Upper lobe of right lung (tissue), 1 donor: ENCODE measurements around the gene MGLL. TPM values are rescaled to one million over a fixed set of nuclear protein-coding genes. Genes with fewer than 3 reads are reported as not detected.
A peak's percentile ranks its signal among the peaks of the same experiment; 100 is the strongest.

Experiments used
- ATAC-seq: fragments of 200-7000 bp; cut with Tn5 transposase; one replicate; pipeline ENCODE4 v1.9.1; 2020; ENCODE audit warnings: mild to moderate bottlenecking, moderate library complexity
- DNase-seq: peaks from one replicate; pipeline ENCODE4 v3.0.0-alpha.2; 2020
- H3K27ac ChIP-seq: fragments of 200-600 bp; one replicate; pipeline ENCODE4 v1.8.0; 2022
- H3K27me3 ChIP-seq: fragments of 200-600 bp; one replicate; pipeline ENCODE4 v1.8.0; 2022; ENCODE audit warnings: mild to moderate bottlenecking
- H3K36me3 ChIP-seq: fragments of 200-600 bp; one replicate; pipeline ENCODE4 v1.8.0; 2022
- H3K4me1 ChIP-seq: fragments of 200-600 bp; one replicate; pipeline ENCODE4 v1.8.0; 2022
- H3K4me3 ChIP-seq: fragments of 200-600 bp; one replicate; pipeline ENCODE4 v1.8.0; 2022; ENCODE audit warnings: mild to moderate bottlenecking
- H3K9me3 ChIP-seq: fragments of 200-600 bp; one replicate; pipeline ENCODE4 v1.8.0; 2022
- intact Hi-C: fragments of 100-400 bp; cut with DNase I; formaldehyde crosslinking; loops from one replicate; pipeline ENCODE4 v1.11.0; 2022
- total RNA-seq: library from RNA; stranded (reverse); fragmentation: NEBNext Ultra II Directional; extraction: Animal tissue kit (Norgen Biotek cat#: 25700); gene quantifications from one replicate; pipeline ENCODE4 v1.2.1, GENCODE V29; 2021
- TF ChIP-seq, protein P1 (sequence below): fragments of 200-600 bp; IDR thresholded peaks from one replicate; pipeline ENCODE4 v1.8.0; 2022; ENCODE audit warnings: antibody characterized with exemption
- donor health status: DM: no; HTN: yes; CAD: no; lungs with severe emphysema.

MGLL gene
- total RNA-seq, 1 donor from 2014 or later, result 194 TPM

DNA sequence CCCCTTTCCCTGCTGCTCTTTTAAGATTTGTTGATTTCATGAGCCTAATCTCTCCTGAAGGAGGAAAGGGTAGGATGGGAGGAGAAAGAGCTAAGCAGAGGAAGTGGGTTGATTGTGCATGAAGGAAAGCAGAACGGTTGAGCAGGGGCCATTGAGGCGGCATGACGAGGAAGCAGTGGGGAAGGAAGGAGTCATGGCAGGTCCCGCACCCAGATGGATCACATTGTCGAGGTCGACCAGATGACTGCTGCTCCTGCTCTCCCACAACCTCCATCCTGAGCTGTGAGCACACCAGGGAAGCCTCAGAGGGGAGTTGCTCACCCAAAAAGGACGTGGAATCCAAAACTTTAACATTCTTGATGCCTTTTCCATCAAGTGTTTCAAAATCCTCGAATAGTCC lies 106.8 kb downstream of the MGLL start:
- DNase-seq, result peak; percentile 35

DNA sequence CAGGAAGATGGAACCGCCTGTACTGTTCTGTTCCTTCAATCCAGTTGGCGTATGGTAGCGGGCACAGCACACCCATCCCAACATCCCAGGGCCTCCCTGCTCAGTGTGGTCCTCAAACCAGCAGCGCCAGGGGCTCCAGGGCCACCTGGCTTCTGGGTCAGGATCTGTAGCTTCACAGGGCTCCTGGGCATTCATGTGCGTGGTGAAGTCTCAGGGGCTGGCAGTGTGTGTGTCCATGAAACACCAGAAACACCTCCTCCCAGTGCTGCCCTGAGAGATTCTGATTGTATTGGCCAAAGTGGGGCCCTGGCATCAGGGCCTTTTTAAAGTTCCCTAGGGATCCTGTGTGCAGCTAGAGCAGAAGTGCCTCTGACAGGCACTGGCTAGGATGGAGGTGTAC lies 107.4 kb downstream of the MGLL start:
- Histone ChIP-seq H3K4me1 (peaks cover 23% of the 10 kb centered on the region), H3K36me3 (peaks cover 14% of the 10 kb centered on the region), H3K9me3 (no peaks in the 10 kb centered on the region), H3K27me3 (no peaks in the 10 kb centered on the region), H3K4me3 (no peak overlapping the region), H3K27ac (peak overlapping the region; percentile 51)
- intact Hi-C loops, result no loop called here
- TF ChIP-seq, protein P1, sequence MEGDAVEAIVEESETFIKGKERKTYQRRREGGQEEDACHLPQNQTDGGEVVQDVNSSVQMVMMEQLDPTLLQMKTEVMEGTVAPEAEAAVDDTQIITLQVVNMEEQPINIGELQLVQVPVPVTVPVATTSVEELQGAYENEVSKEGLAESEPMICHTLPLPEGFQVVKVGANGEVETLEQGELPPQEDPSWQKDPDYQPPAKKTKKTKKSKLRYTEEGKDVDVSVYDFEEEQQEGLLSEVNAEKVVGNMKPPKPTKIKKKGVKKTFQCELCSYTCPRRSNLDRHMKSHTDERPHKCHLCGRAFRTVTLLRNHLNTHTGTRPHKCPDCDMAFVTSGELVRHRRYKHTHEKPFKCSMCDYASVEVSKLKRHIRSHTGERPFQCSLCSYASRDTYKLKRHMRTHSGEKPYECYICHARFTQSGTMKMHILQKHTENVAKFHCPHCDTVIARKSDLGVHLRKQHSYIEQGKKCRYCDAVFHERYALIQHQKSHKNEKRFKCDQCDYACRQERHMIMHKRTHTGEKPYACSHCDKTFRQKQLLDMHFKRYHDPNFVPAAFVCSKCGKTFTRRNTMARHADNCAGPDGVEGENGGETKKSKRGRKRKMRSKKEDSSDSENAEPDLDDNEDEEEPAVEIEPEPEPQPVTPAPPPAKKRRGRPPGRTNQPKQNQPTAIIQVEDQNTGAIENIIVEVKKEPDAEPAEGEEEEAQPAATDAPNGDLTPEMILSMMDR, result no peak
- DNase-seq (peak; percentile 30), ATAC-seq (no peak)

More for the DNA sequence above, 106.8 kb downstream of the MGLL start:
- intact Hi-C loops, result no loop called here
- no peak overlapping the region for H3K4me3 ChIP-seq
- peaks cover 23% of the 10 kb centered on the region for H3K4me1 ChIP-seq
- H3K36me3 ChIP-seq, result peaks cover 15% of the 10 kb centered on the region
- no peaks in the 10 kb centered on the region for H3K27me3 ChIP-seq
- TF ChIP-seq, protein P1, result no peak
- H3K27ac ChIP-seq, result no peak overlapping the region
- ATAC-seq, result no peak
- no peaks in the 10 kb centered on the region for H3K9me3 ChIP-seq

DNA sequence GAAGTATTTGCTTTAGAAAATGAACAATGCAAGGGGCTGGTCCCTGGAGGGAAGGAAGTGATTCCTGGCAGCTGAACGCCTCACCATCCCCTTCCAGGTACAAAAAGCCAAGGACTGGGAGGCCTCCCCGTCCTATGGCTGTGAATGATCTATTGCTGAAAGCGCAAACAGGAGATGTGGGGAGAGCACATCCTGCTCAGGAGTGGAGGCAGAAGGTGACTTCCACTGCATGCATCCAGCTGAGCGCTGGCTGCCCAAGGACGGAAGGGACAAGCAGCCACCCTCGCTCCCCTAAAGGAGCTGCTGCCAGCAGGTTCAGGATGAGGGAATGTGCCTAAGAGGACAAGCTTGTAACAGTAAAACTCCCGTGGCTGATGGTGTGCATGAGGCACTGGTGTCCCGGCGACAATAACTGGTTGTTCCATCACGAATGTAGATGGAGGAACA lies 108.2 kb downstream of the MGLL start:
- TF ChIP-seq, protein P1, result no peak
- Histone ChIP-seq H3K9me3 (no peaks in the 10 kb centered on the region), H3K27ac (peak overlapping the region; percentile 51), H3K27me3 (no peaks in the 10 kb centered on the region), H3K4me3 (no peak overlapping the region), H3K36me3 (peaks cover 14% of the 10 kb centered on the region), H3K4me1 (peaks cover 23% of the 10 kb centered on the region)
- DNase-seq (peak; percentile 58), ATAC-seq (peak; percentile 35)
- intact Hi-C loops, result no loop called here

DNA sequence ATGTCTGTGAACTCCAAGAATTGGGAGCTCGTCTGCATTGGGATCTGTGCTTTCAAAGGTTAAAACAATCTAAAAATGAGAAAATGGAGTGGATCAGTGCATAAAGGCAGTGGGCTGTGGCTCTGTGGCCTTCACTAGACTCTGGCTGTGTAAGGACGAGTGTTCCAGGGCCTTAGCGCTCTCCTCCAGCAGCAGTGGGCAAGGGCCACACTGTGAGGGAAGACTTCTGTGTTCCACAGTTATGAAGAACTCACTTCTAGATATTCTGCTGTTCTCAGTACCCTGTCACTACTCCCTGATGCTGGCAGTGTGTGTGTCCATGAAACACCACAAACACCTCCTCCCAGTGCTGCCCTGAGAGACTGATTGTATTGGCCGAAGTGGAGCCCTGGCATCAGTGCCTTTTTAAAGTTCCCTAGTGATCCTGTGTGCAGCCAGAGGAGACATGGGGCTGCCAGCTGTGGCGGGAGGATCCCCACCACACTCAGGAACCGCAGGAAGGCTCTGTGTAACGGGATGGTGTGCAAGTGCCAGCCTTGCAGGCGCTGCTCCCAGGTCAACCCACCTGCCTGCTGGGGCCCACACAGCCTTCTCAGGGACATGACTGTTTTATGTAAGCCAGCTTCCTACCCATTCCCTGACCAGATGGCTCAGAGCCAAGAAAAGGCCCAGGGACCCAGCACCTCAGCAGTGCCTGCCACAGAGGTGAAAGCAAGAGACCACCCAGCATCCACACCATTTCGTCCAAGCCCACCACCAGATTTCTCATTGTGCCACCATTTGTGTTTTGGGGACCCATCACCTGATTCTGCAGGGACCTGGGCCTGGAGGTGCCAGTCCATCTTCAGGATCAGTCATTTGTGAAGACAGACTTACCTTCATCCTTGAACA lies 109.2 kb downstream of the MGLL start:
- TF ChIP-seq, protein P1, result no peak
- ATAC-seq (no peak), DNase-seq (peak; percentile 44)
- Histone ChIP-seq H3K4me1 (peaks cover 23% of the 10 kb centered on the region), H3K4me3 (no peak overlapping the region), H3K27me3 (no peaks in the 10 kb centered on the region), H3K9me3 (no peaks in the 10 kb centered on the region), H3K36me3 (peaks cover 20% of the 10 kb centered on the region), H3K27ac (peak overlapping the region; percentile 51)
- intact Hi-C loops, result no loop called here

DNA sequence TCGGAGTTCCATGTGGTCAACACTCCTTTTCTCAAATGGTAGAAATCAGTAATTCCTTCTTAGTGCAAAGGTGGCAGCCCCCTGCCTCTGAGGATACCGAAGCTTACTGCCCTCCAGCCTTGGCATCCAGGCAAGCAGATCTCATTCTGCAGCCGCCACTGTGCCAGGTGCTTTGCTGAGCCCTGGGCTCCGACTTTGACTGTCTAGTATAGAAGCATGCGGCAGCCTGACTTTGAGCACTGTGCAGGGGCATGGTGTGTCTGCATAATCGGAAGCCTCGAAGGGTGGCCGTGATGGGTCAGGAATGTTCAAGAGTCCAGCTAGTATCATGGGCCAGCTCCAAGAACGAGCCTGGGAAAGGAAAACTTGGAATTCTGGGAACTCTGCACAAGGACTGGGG lies 109.9 kb downstream of the MGLL start:
- Histone ChIP-seq H3K4me3 (no peak overlapping the region), H3K27ac (peak overlapping the region; percentile 51), H3K27me3 (no peaks in the 10 kb centered on the region), H3K36me3 (peaks cover 20% of the 10 kb centered on the region), H3K4me1 (peaks cover 23% of the 10 kb centered on the region), H3K9me3 (no peaks in the 10 kb centered on the region)
- ATAC-seq (no peak), DNase-seq (peak; percentile 58)
- TF ChIP-seq, protein P1, result no peak
- intact Hi-C loops, result no loop called here
